Measurements from ENCODE around the gene CNIH1. TPM values are rescaled to one million over a fixed set of nuclear protein-coding genes. Genes with fewer than 3 reads are reported as not detected.

Gene CNIH1
- total and polyA plus RNA-seq, 7 experiments from 2014 or later = 50.5 to 99.3 (median 59.7) TPM

GRCh38 chr14:54399560-54399959 is 41.6 kb downstream of the CNIH1 start:
- Histone ChIP-seq H3K27me3 (ENCODE audit: control insufficient read depth in 2 of 2, insufficient read depth in 2 of 2, low read length in 2 of 2) (no peaks in the 10 kb centered on the region), H3K27ac (ENCODE audit: low read depth, low read length) (no peak overlapping the region), H3K4me1 (ENCODE audit: control insufficient read depth in 2 of 2, insufficient read depth in 2 of 2, low read length in 2 of 2) (peaks cover 0 to 9% of the 10 kb centered on the region in 2 donors), H3K4me3 (ENCODE audit: low read length) (no peak overlapping the region), H3K9me3 (ENCODE audit: control insufficient read depth in 2 of 3, low read length in 3 of 3) (no peaks in the 10 kb centered on the region), H3K36me3 (ENCODE audit: control insufficient read depth in 2 of 3, insufficient read depth in 3 of 3, low read length in 3 of 3) (no peaks in the 10 kb centered on the region)
- peak overlapping the region in 3 of 10 donors; percentile 14 to 92 (median 87) for H3K4me3 Mint-ChIP-seq
- DNase-seq = no peak
- ChIA-PET POLR2A (no interaction called here), CTCF (no interaction called here)
- H3K27ac Mint-ChIP-seq = peak overlapping the region in 2 of 9 donors; percentile 5 to 12
- H3K27me3 Mint-ChIP-seq = no peaks in the 10 kb centered on the region
- intact Hi-C loops (cut with micrococcal nuclease) = loop anchor here (5.0 kb wide), 5 partner anchors 447 to 1718 kb away; partner anchors contain the start of genes PELI2 (in 2 of the 2), DDHD1 (in 1 of the 2), FBXO34 (in 1 of the 2) and MAPK1IP1L (in 1 of the 2)
- peaks cover 0 to 31% (median 0%) of the 10 kb centered on the region in 5 donors for H3K36me3 Mint-ChIP-seq
- H3K9me3 Mint-ChIP-seq = peaks cover 0 to 6% (median 0%) of the 10 kb centered on the region in 11 donors
- no peak for ATAC-seq
- H3K4me1 Mint-ChIP-seq = peaks cover 0 to 52% (median 12%) of the 10 kb centered on the region in 7 donors

GRCh38 chr14:54396493-54397335 is 44.5 kb downstream of the CNIH1 start, which contains the start of gene CDKN3:
Gene CDKN3, plus strand, starts transcription at chr14:54397007. Its CDS starts 62 bp downstream, at chr14:54397069.
- H3K4me3 ChIP-seq (ENCODE audit: low read length) = peak within 1 kb of the TSS; percentile 85
- H3K9me3 ChIP-seq (ENCODE audit: control insufficient read depth in 2 of 3, low read length in 3 of 3) = no peaks in the 10 kb centered on the region
- peak within 1 kb of the TSS; percentile 81 to 96 (median 90) for H3K4me3 Mint-ChIP-seq
- H3K27ac Mint-ChIP-seq = peak within 1 kb of the TSS; percentile 24 to 93 (median 83)
- POLR2A ChIA-PET = interaction anchor here (2.0 kb wide), 1 partner anchor 45 kb away, joined by 7 read pairs; no protein-coding TSS in a partner anchor
- H3K4me1 Mint-ChIP-seq = peaks cover 0 to 38% (median 12%) of the 10 kb centered on the region in 7 donors
- H3K27me3 ChIP-seq (ENCODE audit: control insufficient read depth in 2 of 2, insufficient read depth in 2 of 2, low read length in 2 of 2) = no peaks in the 10 kb centered on the region
- intact Hi-C loops (cut with micrococcal nuclease) = loop anchor here (1.0 to 5.0 kb wide), 19 partner anchors 39 to 1721 kb away; partner anchors contain the start of genes CGRRF1 (in 2 of the 2), CNIH1 (in 2 of the 2), DDHD1 (in 2 of the 2) and PELI2 (in 2 of the 2)
- H3K36me3 ChIP-seq (ENCODE audit: control insufficient read depth in 2 of 3, insufficient read depth in 3 of 3, low read length in 3 of 3) = no peaks in the 10 kb centered on the region
- H3K27ac ChIP-seq (ENCODE audit: low read depth, low read length) = peak within 1 kb of the TSS; percentile 46
- DNase-seq (peak; percentile 91 to 96 (median 95)), ATAC-seq (peak; percentile 98)
- CTCF ChIA-PET = interaction anchor here (0.6 kb wide), 1 partner anchor 14 kb away, joined by 3 read pairs; no protein-coding TSS in a partner anchor
- peaks cover 0 to 9% of the 10 kb centered on the region in 2 donors for H3K4me1 ChIP-seq (ENCODE audit: control insufficient read depth in 2 of 2, insufficient read depth in 2 of 2, low read length in 2 of 2)
- peaks cover 0 to 6% (median 0%) of the 10 kb centered on the region in 5 donors for H3K36me3 Mint-ChIP-seq
- peaks cover 0 to 2% (median 0%) of the 10 kb centered on the region in 5 donors for H3K27me3 Mint-ChIP-seq
- peaks cover 0 to 3% (median 0%) of the 10 kb centered on the region in 11 donors for H3K9me3 Mint-ChIP-seq

- intact Hi-C loops (cut with micrococcal nuclease) = loop anchor here (1.0 to 5.0 kb wide), 19 partner anchors 39 to 1721 kb away; partner anchors contain the start of genes CGRRF1 (in 2 of the 2), CNIH1 (in 2 of the 2), DDHD1 (in 2 of the 2) and PELI2 (in 2 of the 2)
- H3K36me3 ChIP-seq (ENCODE audit: control insufficient read depth in 2 of 3, insufficient read depth in 3 of 3, low read length in 3 of 3) = no peaks in the 10 kb centered on the region
- ChIA-PET POLR2A (interaction anchor here (2.0 kb wide), 1 partner anchor 46 kb away, joined by 7 read pairs; no protein-coding TSS in a partner anchor), CTCF (no interaction called here)
- peaks cover 0 to 3% (median 0%) of the 10 kb centered on the region in 11 donors for H3K9me3 Mint-ChIP-seq
- peaks cover 0 to 3% (median 0%) of the 10 kb centered on the region in 5 donors for H3K27me3 Mint-ChIP-seq
- ATAC-seq = no peak
- H3K4me3 Mint-ChIP-seq = peak overlapping the region; percentile 81 to 96 (median 90)
- no peaks in the 10 kb centered on the region for H3K27me3 ChIP-seq (ENCODE audit: control insufficient read depth in 2 of 2, insufficient read depth in 2 of 2, low read length in 2 of 2)
- no peak overlapping the region for H3K27ac ChIP-seq (ENCODE audit: low read depth, low read length)
- H3K27ac Mint-ChIP-seq = peak overlapping the region in 8 of 9 donors; percentile 8 to 93 (median 84)
- no peak for DNase-seq
- peak overlapping the region; percentile 85 for H3K4me3 ChIP-seq (ENCODE audit: low read length)
- H3K36me3 Mint-ChIP-seq = peaks cover 0 to 3% (median 0%) of the 10 kb centered on the region in 5 donors
- H3K4me1 Mint-ChIP-seq = peaks cover 0 to 38% (median 12%) of the 10 kb centered on the region in 7 donors
- H3K4me1 ChIP-seq (ENCODE audit: control insufficient read depth in 2 of 2, insufficient read depth in 2 of 2, low read length in 2 of 2) = peaks cover 0 to 9% of the 10 kb centered on the region in 2 donors
- H3K9me3 ChIP-seq (ENCODE audit: control insufficient read depth in 2 of 3, low read length in 3 of 3) = no peaks in the 10 kb centered on the region
Measured at GRCh38 chr14:54396183-54396492, 45.0 kb downstream of the CNIH1 start.

GRCh38 chr14:54395716-54396115 is 45.5 kb downstream of the CNIH1 start:
- Histone ChIP-seq H3K4me3 (ENCODE audit: low read length) (no peak overlapping the region), H3K36me3 (ENCODE audit: control insufficient read depth in 2 of 3, insufficient read depth in 3 of 3, low read length in 3 of 3) (no peaks in the 10 kb centered on the region), H3K27ac (ENCODE audit: low read depth, low read length) (no peak overlapping the region), H3K4me1 (ENCODE audit: control insufficient read depth in 2 of 2, insufficient read depth in 2 of 2, low read length in 2 of 2) (peaks cover 0 to 9% of the 10 kb centered on the region in 2 donors), H3K27me3 (ENCODE audit: control insufficient read depth in 2 of 2, insufficient read depth in 2 of 2, low read length in 2 of 2) (no peaks in the 10 kb centered on the region), H3K9me3 (ENCODE audit: control insufficient read depth in 2 of 3, low read length in 3 of 3) (no peaks in the 10 kb centered on the region)
- peaks cover 0 to 5% (median 0%) of the 10 kb centered on the region in 5 donors for H3K27me3 Mint-ChIP-seq
- peaks cover 0 to 37% (median 12%) of the 10 kb centered on the region in 7 donors for H3K4me1 Mint-ChIP-seq
- DNase-seq = no peak
- no peak for ATAC-seq
- H3K9me3 Mint-ChIP-seq = peaks cover 0 to 3% (median 0%) of the 10 kb centered on the region in 11 donors
- CTCF ChIA-PET = no interaction called here
- H3K4me3 Mint-ChIP-seq = peak overlapping the region in 4 of 10 donors; percentile 6 to 45 (median 28)
- peak overlapping the region in 2 of 9 donors; percentile 33 to 38 for H3K27ac Mint-ChIP-seq
- peaks cover 0 to 3% (median 0%) of the 10 kb centered on the region in 5 donors for H3K36me3 Mint-ChIP-seq
- intact Hi-C loops (cut with micrococcal nuclease) = loop anchor here (1.0 to 5.0 kb wide), 19 partner anchors 40 to 1722 kb away; partner anchors contain the start of genes CGRRF1 (in 2 of the 2), CNIH1 (in 2 of the 2), DDHD1 (in 2 of the 2) and PELI2 (in 2 of the 2)
- POLR2A ChIA-PET = interaction anchor here (2.0 kb wide), 1 partner anchor 46 kb away, joined by 7 read pairs; no protein-coding TSS in a partner anchor

- ATAC-seq (no peak), DNase-seq (no peak)
- peaks cover 0 to 3% (median 0%) of the 10 kb centered on the region in 5 donors for H3K36me3 Mint-ChIP-seq
- peaks cover 0 to 33% (median 12%) of the 10 kb centered on the region in 7 donors for H3K4me1 Mint-ChIP-seq
- H3K27me3 ChIP-seq (ENCODE audit: control insufficient read depth in 2 of 2, insufficient read depth in 2 of 2, low read length in 2 of 2) = no peaks in the 10 kb centered on the region
- POLR2A ChIA-PET = no interaction called here
- H3K4me1 ChIP-seq (ENCODE audit: control insufficient read depth in 2 of 2, insufficient read depth in 2 of 2, low read length in 2 of 2) = peaks cover 0 to 9% of the 10 kb centered on the region in 2 donors
- H3K27ac ChIP-seq (ENCODE audit: low read depth, low read length) = no peak overlapping the region
- H3K4me3 ChIP-seq (ENCODE audit: low read length) = no peak overlapping the region
- intact Hi-C loops (cut with micrococcal nuclease) = loop anchor here (5.0 kb wide), 5 partner anchors 443 to 1722 kb away; partner anchors contain the start of genes PELI2 (in 2 of the 2), DDHD1 (in 1 of the 2), FBXO34 (in 1 of the 2) and MAPK1IP1L (in 1 of the 2)
- peaks cover 0 to 3% (median 0%) of the 10 kb centered on the region in 11 donors for H3K9me3 Mint-ChIP-seq
- H3K27me3 Mint-ChIP-seq = peaks cover 0 to 8% (median 0%) of the 10 kb centered on the region in 5 donors
- CTCF ChIA-PET = interaction anchor here (0.6 kb wide), 1 partner anchor 47 kb away, joined by 3 read pairs; no protein-coding TSS in a partner anchor
- no peaks in the 10 kb centered on the region for H3K36me3 ChIP-seq (ENCODE audit: control insufficient read depth in 2 of 3, insufficient read depth in 3 of 3, low read length in 3 of 3)
- peak overlapping the region in 1 of 9 donors; percentile 33 for H3K27ac Mint-ChIP-seq
- no peaks in the 10 kb centered on the region for H3K9me3 ChIP-seq (ENCODE audit: control insufficient read depth in 2 of 3, low read length in 3 of 3)
- no peak overlapping the region for H3K4me3 Mint-ChIP-seq
Measured at GRCh38 chr14:54395284-54395683, 45.9 kb downstream of the CNIH1 start.

- no peaks in the 10 kb centered on the region for H3K27me3 ChIP-seq (ENCODE audit: control insufficient read depth in 2 of 2, insufficient read depth in 2 of 2, low read length in 2 of 2)
- intact Hi-C loops (cut with micrococcal nuclease) = no loop called here
- peaks cover 0 to 3% (median 0%) of the 10 kb centered on the region in 5 donors for H3K36me3 Mint-ChIP-seq
Measured at GRCh38 chr14:54394596-54394995, 46.6 kb downstream of the CNIH1 start.

More at GRCh38 chr14:54394596-54394995, 46.6 kb downstream of the CNIH1 start:
- Histone ChIP-seq H3K9me3 (ENCODE audit: control insufficient read depth in 2 of 3, low read length in 3 of 3) (no peaks in the 10 kb centered on the region), H3K36me3 (ENCODE audit: control insufficient read depth in 2 of 3, insufficient read depth in 3 of 3, low read length in 3 of 3) (no peaks in the 10 kb centered on the region), H3K4me1 (ENCODE audit: control insufficient read depth in 2 of 2, insufficient read depth in 2 of 2, low read length in 2 of 2) (peaks cover 0 to 9% of the 10 kb centered on the region in 2 donors), H3K27ac (ENCODE audit: low read depth, low read length) (no peak overlapping the region), H3K4me3 (ENCODE audit: low read length) (no peak overlapping the region)
- H3K9me3 Mint-ChIP-seq = peaks cover 0 to 3% (median 0%) of the 10 kb centered on the region in 11 donors
- H3K27ac Mint-ChIP-seq = no peak overlapping the region
- POLR2A ChIA-PET = no interaction called here
- CTCF ChIA-PET = interaction anchor here (0.6 kb wide), 1 partner anchor 47 kb away, joined by 3 read pairs; no protein-coding TSS in a partner anchor
- DNase-seq (no peak), ATAC-seq (no peak)
- H3K27me3 Mint-ChIP-seq = peaks cover 0 to 8% (median 0%) of the 10 kb centered on the region in 5 donors
- peak overlapping the region in 1 of 10 donors; percentile 24 for H3K4me3 Mint-ChIP-seq
- H3K4me1 Mint-ChIP-seq = peaks cover 0 to 33% (median 12%) of the 10 kb centered on the region in 7 donors
